Stimulated activated CD4-positive, alpha-beta T cell treated with anti-CD3 and anti-CD28 coated beads, TNF-alpha, amount 100 ng/mL, for 48 hours (primary cell): ENCODE results near the gene CCDC91.
"Not testable (repeated sequence)": the region's sequence is repeated elsewhere in the genome, so short reads cannot be mapped to it uniquely, and the experiment has no call there.

Source experiments
- DNase-seq, 3 donors: peaks; one replicate each; pipeline ENCODE4 v3.0.0-alpha.2; 2020; ENCODE audit warnings: low read depth in 3 of 3

Gene CCDC91

DNA sequence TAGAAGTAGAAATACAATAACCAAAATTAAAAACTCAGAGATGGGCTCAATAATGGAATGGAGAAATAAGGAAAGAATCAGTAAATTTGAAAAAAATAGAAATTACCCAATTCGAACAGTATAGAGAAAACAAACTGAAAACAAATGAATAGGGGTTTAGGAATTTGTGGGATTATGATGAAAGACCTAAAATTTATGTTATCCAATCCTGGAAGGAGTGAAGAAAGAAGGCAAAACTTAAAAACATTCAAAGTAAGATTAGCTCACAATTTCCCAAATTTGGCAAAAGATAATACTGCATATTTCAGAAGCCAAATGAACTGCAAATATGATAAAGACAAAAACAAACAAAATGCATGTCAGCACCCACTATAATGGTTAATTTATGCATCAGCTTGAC, 177.1 kb downstream of the CCDC91 start:
- no peak for DNase-seq

DNA sequence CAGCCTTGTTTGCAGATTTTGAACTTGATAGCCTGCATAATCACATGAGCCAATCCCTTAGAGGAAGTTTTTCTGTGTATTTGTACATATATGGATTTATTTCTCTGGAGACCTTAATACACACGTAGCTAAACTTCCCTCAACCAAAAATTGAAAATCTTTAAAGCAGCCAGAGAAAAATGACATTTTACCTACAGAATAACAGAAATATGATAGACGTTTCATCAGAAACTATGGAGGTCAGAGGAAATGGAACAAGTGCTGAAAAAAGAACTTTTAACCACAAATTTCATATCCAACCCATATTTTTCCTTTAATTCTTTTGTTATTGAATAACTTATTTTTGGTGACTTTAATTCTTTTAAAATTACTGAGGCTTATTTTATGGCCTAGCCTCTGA, 177.7 kb downstream of the CCDC91 start:
- no peak for DNase-seq

DNA sequence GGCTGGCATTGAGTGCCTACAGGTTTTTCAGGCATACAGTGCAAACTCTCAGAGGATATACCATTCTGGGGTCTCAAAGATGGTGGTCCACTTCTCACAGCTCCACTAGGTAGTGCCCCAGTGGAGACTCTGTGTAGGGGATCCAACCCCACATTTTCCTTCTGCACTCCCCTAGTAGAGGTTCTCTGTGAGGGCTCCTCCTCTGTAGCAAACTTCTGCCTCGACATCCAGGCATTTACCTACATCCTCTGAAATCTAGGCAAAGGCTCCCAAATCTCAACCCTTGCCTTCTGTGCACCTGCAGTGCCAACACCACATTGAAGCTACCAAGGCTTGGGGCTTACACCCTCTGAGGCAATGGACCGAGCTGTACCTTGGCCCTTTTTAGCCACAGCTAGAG, 179.2 kb downstream of the CCDC91 start:
- no peak for DNase-seq

DNA sequence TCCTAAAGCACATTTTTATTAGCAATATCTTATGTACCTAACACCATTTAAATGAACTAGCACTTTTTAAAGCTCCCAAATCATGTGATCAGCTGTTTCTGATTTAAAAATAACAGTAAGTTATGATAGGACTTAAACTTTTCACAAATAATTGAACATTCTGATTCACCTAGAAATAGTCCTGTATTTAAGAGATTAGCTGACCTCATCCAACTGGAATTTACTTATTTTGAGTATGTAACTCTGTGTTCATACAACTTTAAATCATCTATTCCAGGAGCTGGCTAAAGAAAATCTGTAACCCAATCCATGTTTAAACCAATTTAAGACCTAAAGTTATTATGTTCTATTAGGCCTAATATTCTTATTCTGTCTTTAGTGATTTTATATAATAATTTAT, 184.3 kb downstream of the CCDC91 start:
- no peak for DNase-seq

DNA sequence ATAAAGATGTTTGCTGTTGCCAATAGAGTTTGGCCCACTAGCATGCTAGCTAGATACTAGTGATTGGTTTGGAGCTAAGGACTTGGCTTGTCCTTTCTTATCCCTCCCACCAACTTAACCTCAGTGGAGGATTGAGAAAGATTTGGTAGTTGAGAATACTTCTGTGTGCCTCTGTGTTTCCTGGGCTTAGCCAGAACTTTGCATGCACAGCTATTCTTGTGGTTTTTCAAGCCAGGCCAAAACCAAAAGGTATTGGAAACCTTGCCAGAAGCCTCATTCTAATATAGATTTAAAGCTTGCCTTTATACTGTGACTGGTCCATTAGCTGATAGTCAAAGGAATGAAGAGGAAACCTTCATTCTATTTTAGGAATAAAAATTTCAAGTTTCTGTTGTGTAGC, 188.5 kb downstream of the CCDC91 start:
- DNase-seq = no peak

DNA sequence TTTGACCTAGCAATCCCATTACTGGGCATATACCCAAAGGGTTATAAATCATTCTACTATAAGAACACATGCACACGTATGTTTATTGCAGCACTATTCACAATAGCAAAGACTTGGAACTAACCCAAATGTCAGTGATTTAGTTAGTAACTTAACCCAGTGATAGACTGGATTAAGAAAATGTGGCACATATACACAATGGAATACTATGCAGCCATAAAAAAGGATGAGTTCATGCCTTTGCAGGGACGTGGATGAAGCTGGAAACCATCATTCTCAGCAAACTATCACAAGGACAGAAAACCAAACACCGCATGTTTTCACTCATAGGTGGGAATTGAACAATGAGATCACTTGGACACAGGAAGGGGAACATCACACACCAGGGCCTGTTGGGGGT, 189.5 kb downstream of the CCDC91 start:
- DNase-seq = not testable (repeated sequence)

DNA sequence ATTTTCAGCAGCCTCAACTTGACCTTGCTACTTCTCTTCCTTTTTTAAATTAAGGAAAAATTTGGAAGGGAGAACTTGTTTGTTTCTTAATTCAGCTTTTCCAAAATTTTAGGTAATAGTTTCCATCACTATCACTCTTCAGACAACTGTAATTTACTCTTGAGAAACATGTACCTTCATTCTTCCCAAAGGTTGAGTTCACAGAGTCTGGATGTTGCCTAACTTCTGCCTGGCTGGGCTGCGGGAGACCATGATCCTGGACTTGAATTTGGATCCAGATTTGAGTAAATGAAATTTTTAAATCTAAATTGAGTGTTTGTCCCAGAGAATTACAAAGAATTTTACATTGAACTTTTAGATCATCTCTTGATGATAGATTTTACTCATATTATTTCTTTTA, 193.1 kb downstream of the CCDC91 start:
- no peak for DNase-seq

DNA sequence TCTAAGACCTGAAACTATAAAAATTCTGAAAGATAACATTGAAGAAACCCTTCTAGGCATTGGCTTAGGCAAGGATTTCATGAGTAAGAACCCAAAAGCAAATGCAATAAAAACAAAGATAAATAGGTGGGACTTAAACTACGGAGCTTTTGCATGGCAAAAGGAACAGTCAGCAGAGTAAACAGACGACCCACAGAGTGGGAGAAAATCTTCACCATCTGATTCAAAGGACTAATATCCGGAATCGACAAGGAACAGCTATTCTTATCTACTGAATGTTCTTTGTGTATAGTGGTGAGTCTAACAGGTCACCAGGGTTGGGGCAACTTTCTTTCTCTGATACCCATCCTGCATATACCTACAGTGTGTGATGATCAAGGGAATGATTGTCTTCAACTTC, 198.6 kb downstream of the CCDC91 start:
- no peak for DNase-seq

DNA sequence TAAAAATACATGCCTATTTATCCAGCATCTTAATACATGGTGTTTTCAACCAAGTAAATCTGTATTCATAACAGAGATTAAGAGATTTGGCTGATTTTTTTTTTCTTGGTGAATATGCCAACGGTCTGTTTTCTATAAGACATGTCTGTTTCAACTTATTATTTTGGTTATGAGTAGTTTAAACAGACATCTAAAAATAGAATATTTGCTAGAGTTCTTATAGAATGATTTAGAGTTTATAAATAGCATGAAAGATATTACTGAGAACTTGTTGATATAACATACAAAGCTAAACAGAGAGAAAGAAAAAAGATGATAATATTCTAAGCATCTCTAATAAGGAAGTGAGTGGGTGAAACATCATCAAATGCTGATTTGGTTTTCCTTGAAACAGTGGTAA, 199.9 kb downstream of the CCDC91 start:
- DNase-seq = no peak

DNA sequence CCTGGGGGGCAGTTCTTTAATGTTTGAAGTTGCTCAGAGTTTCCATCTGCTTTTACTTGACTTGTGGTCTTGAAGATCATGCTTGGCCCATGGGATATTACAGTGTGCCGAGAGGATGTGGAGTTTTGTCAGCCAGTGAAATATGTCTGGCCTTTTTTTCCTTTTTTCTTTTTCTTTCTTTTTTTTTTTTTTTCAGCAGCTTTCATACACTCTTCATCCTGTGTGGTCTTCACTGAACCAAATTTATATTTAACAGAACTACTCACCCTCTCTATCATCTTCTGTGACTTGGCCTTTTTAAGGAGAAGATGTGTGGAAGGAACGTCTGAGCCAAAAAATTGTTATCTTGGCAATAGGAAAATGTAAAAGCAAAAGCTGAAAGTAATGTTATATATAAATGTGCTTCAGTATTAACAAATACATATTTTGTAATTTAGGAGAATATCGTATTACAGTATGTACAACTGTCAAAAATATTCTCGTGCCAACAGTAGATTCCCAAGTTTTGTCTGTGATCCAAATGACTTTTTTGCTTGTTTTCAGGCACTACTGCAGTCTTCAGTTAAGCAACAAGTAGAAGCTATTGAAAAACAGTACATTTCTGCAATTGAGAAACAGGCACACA, 200.6 kb downstream of the CCDC91 start:
- no peak for DNase-seq

DNA sequence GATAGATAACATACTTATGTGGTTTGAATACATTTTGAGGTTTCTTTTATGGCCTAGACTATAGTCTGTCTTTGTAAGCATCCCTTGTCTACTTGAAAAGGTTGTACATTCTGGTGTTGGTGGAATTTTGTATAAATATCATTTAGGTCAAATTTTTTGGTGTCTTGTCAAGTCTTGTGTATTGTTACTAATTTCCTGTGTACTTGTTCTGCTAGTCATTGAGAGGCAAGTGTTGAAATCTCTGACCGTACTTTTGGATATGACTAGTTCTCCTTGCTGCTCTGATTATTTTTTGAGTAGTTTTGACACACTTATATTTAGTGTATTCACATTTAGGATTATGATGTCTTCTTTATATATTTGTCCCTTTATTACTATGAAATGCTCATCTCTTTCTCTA, 219.6 kb downstream of the CCDC91 start:
- no peak for DNase-seq

DNA sequence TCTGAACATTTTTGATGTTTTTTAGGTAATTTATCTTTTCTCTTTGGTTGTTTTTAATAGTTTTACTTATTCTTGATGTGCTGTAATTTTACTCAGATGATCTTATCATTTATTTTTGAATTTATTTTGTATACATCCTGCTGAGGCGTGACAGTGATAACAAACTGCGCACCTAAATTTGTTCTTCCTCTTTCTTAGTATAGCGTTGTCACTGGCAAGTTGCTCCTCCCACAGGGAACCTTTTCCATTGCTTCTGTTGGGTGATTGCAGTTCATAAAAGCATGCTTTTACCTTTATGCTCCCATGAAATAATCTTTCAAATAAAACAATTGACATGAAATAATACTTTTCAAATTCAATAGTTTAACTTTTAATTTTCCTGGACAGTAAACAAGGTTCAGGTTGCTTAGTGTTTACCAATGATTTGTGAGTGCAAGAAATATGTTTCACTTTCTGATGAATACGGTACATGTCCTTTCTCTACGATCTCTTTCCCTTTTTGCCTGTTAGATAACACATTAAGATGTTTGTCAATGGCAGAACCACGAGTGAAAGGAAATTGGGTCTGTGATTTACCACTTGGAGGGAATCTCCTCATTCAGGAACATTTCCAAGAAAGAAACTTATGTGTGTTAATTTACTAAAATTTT, 223.3 kb downstream of the CCDC91 start:
- no peak for DNase-seq

DNA sequence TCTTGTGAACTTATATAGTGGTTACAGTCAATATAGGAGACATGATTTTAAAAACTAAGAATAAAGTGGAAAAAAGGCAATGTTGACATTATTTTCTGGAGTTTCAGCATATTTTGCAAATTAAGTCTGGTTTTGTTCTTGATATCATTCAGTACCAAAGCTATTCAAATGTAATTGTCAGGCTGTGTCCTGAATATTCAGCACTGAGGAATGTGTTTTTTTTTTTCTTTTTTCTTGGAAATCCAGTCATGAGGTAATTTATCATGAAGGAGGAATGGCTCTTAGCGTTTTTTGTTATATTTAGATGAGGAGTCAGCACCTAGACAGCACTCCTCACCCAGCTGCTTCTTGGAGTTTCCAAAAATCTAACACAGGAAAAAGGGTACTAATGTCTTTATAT, 225.5 kb downstream of the CCDC91 start:
- no peak for DNase-seq

DNA sequence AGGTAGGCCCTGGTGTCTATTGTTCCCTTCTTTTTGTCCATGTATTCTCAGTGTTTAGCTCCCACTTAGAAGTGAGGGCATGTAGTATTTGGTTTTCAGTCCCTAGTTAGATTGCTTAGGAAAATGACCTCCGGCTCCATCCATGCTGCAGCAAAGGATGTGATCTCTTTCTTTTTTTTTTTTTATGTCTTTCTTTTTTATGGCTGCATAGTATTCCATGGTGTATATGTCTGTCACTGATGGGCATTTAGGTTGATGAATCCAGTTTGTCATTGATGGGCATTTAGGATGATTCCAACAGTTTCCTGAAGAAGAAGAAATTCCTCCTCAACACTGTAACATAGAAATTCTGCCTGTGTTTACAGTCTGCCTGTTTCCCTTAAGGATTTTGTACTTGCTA, 231.1 kb downstream of the CCDC91 start:
- DNase-seq = no peak

DNA sequence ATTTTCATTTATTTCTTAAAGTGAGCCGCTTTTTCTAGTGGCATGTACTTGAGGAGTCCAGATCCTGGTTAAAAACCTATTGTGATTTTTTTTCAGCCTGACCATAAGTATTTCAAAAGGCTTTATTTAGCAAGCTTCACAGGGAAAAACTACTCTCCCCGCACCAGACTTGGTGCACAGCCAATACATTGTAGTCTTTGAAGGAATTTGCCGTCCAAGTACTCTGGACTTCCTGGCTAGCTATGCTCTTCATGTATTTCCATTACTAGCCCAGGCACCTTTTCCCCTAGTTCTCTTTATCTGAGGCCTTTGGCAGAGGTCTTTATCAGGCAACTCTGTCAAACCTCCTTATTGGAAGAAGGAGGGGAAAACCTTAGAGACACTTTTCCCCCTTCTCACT, 234.7 kb downstream of the CCDC91 start:
- no peak for DNase-seq

DNA sequence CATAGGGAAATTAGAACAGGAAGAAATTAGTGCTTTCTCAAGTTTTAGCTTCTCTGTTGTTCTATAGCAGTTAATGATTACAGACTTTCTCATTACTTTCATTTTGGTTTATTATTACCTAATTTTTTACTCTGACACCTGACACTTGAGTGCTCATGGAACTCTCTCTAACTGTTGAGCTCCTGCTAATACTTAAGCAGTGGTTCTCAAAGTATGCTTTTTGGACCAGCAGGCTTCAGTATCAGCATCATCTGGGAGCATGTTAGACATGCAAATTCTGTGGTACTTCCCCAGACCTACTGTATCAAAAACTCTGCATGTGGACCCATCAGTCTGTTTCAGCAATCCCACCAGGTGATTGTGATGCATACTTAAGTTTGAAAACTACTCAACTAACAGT, 235.3 kb downstream of the CCDC91 start:
- no peak for DNase-seq

DNA sequence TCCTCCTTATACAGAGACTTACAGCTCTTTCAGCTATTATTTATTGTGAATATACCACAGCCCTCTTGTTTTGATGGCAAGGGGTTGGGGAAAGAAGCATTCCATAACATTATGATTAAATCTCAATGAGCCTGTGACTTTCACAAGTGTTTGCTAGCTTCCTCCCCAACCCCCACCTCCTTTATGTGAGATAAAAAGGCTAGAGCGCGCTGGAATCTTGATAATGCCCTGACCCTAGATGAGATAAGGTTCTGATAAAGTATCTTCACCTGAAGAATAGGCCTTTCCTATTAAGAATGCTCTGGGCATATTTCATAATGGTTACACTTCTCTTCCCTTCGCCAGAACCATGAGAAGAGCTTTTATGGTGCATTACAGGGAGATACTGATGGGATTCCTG, 236.8 kb downstream of the CCDC91 start:
- DNase-seq = no peak

DNA sequence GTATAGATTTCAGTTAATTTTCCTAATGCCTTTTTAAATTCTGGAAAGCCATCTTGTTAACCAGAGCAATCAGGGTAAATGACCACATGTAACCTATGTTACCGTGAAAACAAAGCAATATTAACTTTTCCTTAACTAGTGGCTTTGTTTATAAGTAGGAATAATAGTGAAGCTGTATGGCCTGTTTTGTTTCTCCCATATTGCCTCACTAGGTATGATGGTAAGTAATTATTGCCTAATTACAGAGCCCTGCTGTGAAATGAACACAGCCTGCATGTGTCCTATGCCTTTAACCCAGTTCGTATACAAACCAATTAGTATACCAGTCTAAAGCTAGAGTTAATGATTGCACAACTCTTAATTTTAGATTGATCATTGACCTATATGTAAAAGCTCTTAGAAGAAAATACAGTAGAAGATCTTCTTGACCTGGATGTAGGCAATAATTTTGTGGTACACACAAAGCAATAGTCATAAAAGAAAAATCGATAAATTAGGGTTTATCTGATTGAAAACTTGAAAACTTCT, 249.9 kb downstream of the CCDC91 start:
- no peak for DNase-seq

DNA sequence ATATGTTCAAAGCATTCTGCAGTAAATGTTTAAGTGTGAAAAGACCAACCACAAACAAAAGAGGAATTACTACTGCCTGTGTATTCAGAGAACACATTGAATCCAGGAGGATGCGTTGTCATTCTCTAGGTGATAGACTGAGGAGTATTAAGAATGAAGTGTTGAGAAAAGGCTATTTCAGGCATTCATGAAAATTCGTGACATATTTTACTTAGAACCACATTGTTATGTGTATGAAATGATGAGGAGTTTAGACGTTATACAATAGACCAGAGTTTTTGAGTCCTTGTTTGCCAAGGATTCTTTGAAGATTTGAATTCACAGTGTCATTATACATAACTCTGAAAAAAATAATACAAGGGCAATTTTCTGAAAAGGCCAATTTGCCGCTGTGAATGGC, 251.8 kb downstream of the CCDC91 start:
- DNase-seq = no peak

DNA sequence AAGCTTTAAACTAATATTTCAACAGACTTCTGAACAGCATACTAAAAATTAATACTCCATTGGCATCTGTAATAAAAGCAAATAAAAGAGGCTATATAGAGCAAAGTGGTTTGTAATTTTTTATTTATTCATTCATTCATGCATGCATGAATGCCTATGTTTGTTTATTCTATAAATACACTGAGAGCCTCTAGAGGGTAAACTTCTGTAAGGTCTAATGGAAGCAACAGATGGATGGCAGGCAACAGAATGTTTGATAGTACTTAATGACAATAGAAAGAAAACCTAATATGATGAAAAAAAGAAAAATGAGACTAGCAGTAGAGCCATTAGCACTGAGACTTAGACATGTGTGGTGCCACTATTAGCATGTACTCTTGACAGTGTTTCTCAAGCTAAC, 253.1 kb downstream of the CCDC91 start:
- no peak for DNase-seq

DNA sequence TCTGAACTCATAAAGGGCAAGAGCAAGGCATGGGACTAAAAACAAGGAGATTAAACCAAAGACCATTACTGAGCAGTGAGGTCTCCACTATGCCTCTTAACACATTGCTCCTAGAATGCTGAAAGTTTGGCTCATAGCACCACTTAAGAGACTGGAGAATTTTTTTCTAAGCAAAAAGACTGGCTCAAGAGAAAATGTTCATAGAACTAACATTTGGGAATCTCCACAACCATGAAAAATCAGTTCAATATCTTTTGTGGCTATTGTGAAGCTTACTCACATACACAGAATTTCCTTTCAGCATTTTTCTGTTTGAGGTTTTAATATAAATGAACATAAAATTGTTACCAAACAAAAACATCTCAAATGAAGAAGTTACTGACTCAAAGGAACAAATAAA, 255.8 kb downstream of the CCDC91 start:
- no peak for DNase-seq

DNA sequence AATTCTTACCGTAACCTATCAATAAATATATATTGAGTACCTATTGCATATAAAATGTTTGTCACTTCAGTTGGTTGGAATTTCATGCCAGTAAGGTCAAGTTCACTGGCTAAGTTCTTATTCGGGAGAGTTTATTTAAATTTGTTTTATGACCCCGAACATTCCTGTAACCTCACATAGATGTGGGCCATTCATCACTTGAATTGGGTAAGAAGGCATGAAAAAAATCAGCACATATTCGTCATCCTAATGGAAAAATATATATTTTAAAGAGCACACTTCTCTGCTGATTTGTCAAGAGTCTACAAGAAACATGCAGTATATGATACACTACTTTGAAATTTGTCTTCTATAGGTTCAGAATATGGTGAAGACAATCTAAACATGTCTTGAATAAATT, 263.4 kb downstream of the CCDC91 start:
- DNase-seq = no peak

DNA sequence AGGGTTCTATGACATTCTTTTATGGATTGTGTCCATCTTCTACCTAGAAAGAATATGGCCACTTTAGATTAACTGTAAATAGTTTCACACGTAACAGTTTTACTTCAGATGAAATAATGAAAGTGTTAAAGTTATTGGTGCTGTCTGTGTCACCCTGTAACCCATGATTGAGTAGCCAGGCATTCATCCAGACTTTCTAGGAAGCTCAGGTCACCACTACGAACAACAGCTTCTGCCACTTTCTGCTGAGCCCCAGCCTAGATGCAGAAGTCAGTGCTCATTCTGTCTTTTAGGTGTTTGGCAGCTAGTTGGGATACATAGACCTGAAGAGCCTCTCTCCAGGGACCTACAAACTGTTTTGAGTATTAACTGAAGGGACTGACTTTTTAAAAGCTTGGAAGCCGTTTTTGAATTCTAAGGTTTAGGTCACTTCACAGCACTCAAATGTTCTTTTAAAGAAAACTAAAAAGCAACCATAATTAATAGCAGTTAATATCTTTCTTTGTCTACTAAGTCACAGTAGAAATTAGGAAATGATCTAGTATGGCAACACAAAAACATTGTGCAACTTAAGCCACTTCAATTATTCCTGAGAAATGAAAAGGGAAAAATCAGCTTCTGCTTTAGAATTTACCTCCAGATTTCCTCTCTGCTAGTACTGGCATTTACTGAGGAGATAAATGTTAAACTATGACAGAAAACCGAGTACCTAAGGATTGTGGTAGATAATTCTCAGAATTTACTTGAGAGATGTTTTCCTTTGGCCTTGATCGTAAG, 266.9 kb downstream of the CCDC91 start:
- no peak for DNase-seq
